HFFc6 (cell line): ENCODE data around the gene ACKR4. TPM values are rescaled to one million over a fixed set of nuclear protein-coding genes. Genes with fewer than 3 reads are reported as not detected.

Source experiments
- DNase-seq: peaks from one replicate; pipeline ENCODE4 v3.0.0-alpha.2; 2018
- H3K27ac Mint-ChIP-seq: 2 replicates; pipeline ENCODE4 v1.8.0; 2020; ENCODE audit warnings: mild to moderate bottlenecking, mixed read lengths
- H3K27me3 Mint-ChIP-seq: 2 replicates; pipeline ENCODE4 v1.8.0; 2021; ENCODE audit warnings: mild to moderate bottlenecking, moderate library complexity, mixed read lengths; ENCODE audit not compliant: insufficient read depth
- H3K36me3 Mint-ChIP-seq: 2 replicates; pipeline ENCODE4 v1.8.0; 2021; ENCODE audit warnings: low read depth, mixed read lengths
- H3K4me1 Mint-ChIP-seq: 2 replicates; pipeline ENCODE4 v1.8.0; 2020; ENCODE audit warnings: low read depth, mixed read lengths
- H3K4me3 Mint-ChIP-seq: 2 replicates; pipeline ENCODE4 v1.8.0; 2020; ENCODE audit warnings: mild to moderate bottlenecking, moderate library complexity, mixed read lengths
- H3K9me3 Mint-ChIP-seq: 2 replicates; pipeline ENCODE4 v1.8.0; 2020; ENCODE audit warnings: mild to moderate bottlenecking, mixed read lengths
- CTCF ChIP-seq: fragments of 200-600 bp; sonication (generic); IDR thresholded peaks from 2 replicates; pipeline ENCODE4 v1.5.0; 2021; ENCODE audit warnings: antibody characterized with exemption, mild to moderate bottlenecking
- total RNA-seq, 6 experiments: library from RNA; stranded (reverse); fragmentation: NEBNext Ultra II Directional; extraction: Animal tissue kit (Norgen Biotek cat#: 25700); gene quantifications; 2 replicates in 1 of 6; 3 replicates in 5 of 6; pipeline ENCODE4 v1.2.3, GENCODE V29; 2021

Gene ACKR4
- total RNA-seq, 6 experiments from 2014 or later, result 0.78 to 8.4 (median 7.1) TPM

DNA sequence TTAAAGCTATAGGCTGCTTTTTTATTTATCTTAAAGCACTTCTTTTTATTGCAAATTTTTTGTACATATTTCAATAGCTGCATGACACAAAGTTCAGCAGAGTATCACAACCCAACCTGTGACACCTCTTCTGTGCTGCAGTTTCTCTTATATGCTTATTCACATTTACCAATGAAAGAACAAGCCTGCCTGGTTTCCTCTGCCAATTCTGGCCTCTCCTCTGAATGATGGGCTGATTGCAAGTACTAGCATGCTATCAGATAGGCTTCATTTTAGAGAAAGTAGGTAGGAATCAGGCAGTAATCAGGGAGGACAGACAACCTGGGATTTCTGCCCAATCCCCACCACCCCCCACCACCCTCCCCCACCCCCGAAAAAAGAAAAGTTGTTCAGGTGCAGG is 26.6 kb downstream of the ACKR4 start:
- peaks cover 9% of the 10 kb centered on the region for H3K9me3 Mint-ChIP-seq
- no peak for TF ChIP-seq CTCF
- H3K36me3 Mint-ChIP-seq, result peaks cover 42% of the 10 kb centered on the region
- no peak for DNase-seq
- H3K27ac Mint-ChIP-seq, result no peak overlapping the region
- H3K4me3 Mint-ChIP-seq, result no peak overlapping the region
- no peaks in the 10 kb centered on the region for H3K27me3 Mint-ChIP-seq
- H3K4me1 Mint-ChIP-seq, result peaks cover 65% of the 10 kb centered on the region

DNA sequence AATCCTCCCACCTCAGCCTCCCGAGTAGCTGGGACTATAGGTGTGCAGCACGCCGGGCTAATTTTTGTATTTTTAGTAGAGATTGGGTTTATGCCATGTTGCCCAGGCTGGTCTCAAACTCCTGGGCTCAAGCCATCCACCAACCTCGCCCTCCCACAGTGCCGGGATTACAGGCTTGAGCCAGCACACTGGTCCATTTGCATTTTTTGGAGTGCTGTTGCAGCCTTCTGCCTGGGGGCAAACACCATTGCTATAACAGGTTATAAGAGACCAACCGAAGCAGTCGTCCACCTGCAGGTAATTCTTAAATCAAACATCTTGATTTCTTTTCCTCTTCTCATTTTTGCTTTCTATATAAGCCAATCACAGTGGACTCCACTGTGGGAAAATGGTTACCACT is 27.7 kb downstream of the ACKR4 start:
- H3K27me3 Mint-ChIP-seq, result no peaks in the 10 kb centered on the region
- H3K4me1 Mint-ChIP-seq, result peaks cover 70% of the 10 kb centered on the region
- H3K9me3 Mint-ChIP-seq, result peaks cover 9% of the 10 kb centered on the region
- H3K36me3 Mint-ChIP-seq, result peaks cover 44% of the 10 kb centered on the region
- no peak for DNase-seq
- H3K27ac Mint-ChIP-seq, result no peak overlapping the region
- no peak for TF ChIP-seq CTCF
- H3K4me3 Mint-ChIP-seq, result no peak overlapping the region

DNA sequence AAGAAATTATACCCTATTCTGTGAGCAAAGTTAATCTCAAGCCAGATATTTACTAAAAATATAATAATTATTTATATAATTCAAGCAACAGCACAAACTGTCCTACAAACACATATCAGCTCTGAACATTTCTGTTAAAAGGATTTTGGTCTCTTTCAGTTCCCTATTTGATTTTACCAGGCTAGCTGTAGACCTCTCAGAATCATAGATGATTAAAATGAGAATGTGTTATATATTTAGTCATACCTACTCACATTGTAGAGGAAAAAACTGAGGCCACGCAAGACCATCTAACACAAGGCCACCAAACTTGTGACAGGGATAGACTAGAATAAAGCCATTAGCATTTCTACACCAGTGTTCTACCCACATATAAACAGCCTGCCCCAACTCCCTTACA is 28.5 kb downstream of the ACKR4 start:
- DNase-seq, result no peak
- Mint-ChIP-seq H3K27ac (peak overlapping the region; percentile 34; the same call in 1 of the 2 replicates), H3K27me3 (no peaks in the 10 kb centered on the region), H3K4me1 (peaks cover 70% of the 10 kb centered on the region), H3K4me3 (no peak overlapping the region), H3K36me3 (peaks cover 37% of the 10 kb centered on the region), H3K9me3 (peaks cover 6% of the 10 kb centered on the region)
- no peak for TF ChIP-seq CTCF

DNA sequence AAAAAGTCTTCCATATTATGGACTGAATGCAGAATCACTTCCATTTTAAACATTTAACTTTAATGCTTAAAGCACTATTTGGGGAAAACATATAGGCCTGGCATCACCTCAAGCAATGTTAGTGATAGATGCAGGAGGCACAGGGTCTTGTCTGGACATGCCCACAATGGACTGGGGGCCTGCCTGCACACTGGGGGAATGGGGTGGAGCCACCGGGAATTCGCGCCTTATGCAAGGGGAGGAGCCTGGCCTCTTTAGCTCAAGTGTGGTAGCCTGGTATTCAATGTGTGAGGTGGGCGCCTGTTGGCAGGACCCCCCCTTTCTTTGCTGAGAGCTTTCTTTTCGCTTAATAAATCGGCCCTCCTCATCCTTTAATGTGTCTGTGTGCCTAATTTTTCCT is 29.9 kb downstream of the ACKR4 start:
- Mint-ChIP-seq H3K4me3 (no peak overlapping the region), H3K36me3 (peaks cover 27% of the 10 kb centered on the region), H3K27ac (no peak overlapping the region; the same call in 1 of the 2 replicates), H3K9me3 (no peaks in the 10 kb centered on the region), H3K4me1 (peaks cover 59% of the 10 kb centered on the region), H3K27me3 (no peaks in the 10 kb centered on the region)
- TF ChIP-seq CTCF, result no peak
- DNase-seq, result no peak

GRCh38 chr3:132628157-132628556 is 31.1 kb downstream of the ACKR4 start:
- peaks cover 47% of the 10 kb centered on the region for H3K4me1 Mint-ChIP-seq
- H3K36me3 Mint-ChIP-seq, result peaks cover 32% of the 10 kb centered on the region
- H3K9me3 Mint-ChIP-seq, result no peaks in the 10 kb centered on the region
- H3K4me3 Mint-ChIP-seq, result no peak overlapping the region
- H3K27me3 Mint-ChIP-seq, result no peaks in the 10 kb centered on the region
- no peak for TF ChIP-seq CTCF
- no peak overlapping the region for H3K27ac Mint-ChIP-seq
- DNase-seq, result no peak

DNA sequence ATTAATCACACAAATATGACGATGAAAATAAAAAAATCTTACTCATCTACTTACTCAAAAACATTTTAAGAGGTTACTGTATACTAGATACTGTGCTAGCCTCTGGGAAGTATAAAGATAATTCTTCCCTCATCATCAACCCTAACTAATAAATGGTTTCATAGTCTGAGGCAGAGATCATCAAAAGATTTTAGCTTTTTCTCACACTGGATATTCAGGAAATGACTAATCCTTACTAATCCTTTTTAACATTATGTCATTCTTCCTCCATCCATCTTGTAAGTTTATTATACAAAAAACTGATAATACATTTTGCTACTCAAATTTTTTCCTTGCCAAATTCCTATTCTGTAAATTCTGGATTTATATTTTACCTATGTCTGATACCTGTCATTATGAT is 32.9 kb downstream of the ACKR4 start:
- Mint-ChIP-seq H3K9me3 (no peaks in the 10 kb centered on the region), H3K4me1 (peaks cover 40% of the 10 kb centered on the region), H3K4me3 (peak overlapping the region; percentile 72), H3K27me3 (no peaks in the 10 kb centered on the region; the same call in 1 of the 2 replicates), H3K36me3 (peaks cover 31% of the 10 kb centered on the region), H3K27ac (peak overlapping the region; percentile 91)
- TF ChIP-seq CTCF, result no peak
- peak; percentile 72 for DNase-seq
